ENCODE measurements around the gene LHX4.

The LHX4 gene

DNA sequence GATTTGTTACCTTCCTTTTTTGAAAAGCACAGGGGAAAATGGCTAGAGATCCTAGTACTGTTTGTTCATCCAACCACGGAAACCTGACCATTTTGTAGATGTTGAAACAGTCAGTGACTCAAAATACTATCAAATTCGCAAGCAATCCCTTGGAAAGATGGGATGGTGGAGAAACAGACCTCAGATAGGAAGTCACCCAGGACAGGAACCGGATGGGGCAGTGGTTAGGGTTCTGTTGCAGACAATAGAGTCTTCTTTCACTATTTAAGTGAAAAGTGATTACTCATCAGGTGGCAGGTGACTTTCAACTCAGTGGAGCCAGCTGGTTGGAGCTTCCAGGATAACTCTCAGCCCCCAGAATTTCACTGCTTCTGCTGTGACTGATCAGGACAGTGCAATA is 17.0 kb downstream of the LHX4 start:
- FAIRE-seq = no peak

DNA sequence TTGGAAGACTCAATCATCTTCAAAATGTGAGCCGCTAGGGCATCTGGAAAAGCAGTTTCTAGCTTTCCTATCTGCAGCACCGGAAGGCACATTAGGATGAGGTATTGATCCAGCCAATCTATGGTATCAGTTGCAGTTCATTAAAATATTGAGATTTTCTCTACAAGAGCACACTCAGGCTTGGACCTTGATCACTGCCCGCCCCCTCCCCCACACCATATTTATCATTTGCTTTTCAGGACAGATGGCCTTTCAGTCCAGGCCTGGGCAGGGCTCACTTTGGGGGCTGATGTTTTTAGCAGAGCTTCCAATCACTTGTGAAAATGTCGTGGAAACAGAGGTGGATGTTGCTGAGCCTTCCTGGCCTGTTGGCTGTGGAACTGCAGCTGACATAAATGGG is 17.5 kb downstream of the LHX4 start:
- no peak for FAIRE-seq

DNA sequence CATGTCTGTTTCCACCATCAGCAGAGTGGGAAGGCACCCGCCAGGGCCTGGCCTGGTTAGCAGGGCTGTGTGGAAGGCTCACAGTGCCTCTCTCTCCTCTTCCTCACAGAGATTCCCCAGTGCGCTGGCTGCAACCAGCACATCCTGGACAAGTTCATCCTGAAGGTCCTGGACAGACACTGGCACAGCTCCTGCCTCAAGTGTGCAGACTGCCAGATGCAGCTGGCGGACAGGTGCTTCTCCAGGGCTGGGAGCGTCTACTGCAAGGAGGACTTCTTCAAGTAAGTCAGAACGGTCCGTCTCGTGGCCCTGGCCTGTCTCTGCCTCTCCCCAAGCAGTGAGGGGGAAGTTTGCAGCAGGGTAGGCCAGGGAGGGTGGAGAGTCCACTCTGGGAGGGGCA is 18.1 kb downstream of the LHX4 start:
- no peak for FAIRE-seq

DNA sequence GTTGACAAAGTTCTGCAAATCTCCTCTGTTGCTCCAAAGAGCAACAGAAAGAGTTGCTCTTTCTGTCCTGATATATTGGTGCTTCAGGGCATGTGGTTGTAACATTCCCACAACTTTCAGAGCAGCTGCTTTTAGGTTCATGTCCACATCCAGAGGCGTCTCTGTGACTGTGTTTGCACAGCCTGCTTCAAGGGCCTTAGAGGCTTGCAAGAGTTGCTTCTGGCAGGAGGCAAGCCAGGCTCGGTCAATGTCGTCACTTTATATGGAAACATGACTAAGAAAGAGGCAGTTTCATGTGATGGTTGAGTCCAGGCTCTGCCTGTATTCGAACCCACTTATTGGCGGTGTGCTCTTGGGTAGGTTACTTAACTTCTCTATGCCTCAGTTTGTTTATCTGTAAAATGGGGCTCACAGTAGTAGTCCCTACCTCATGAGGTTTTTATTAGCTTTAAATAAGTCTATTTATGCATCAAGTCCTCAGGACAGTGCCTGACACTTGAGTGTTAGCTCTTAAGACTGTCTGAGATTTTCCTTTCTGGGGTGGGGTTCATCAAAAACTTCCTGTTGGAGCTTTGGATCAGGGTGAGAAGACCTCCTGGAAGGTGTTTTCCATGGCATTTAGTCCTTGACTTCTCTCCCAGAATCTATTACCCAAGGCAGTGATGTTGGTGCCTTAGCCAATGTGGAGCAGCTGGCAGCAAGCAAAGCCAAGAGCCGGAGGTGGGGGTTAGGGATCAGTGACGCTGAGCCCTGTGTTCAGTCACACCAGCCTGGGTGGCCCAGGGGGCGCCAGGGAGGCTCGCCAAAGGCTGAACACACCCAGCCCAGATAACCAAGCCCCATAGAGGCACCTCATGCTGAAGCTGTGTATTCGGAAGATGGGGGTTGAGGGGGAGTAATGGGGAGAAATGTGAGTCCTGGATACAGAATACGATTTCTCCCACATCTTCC is 18.9 kb downstream of the LHX4 start:
- no peak for FAIRE-seq

DNA sequence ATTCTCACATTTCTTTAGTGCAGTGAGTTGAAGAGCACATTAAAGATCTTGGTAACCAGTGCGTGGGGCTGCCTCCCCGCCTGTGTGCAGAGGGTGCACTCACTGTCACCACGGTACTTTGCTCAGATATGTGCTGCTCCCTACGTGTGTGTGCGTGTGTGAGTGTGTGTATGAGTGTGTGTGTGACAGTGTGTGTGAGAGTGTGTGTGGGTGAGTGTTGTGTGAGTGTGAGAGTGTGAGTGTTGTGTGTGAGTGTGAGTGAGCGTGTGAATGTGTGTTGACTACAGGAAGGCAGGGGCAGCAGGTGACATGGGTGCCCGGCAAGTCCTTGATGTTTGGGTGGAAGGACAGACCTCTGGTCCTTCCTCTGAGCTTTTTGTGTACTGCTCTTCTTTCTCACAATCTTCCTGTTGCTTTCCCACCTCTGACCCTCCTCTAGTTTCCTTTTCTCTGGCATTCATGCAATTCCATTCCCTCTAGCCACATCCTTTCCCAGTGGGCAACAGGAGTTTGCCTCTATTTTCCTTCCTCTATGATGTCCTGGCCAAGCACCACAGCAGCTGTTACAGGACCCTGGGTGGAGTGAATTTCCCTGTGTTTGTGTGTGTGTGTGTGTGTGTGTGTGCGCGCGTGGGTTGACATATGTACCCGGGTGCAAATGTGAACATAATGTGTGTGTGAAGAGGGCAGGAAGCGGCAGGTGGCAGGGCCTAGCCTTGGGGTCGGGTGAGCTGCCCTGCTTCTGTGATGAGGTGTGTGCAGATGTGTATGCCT is 19.8 kb downstream of the LHX4 start:
- FAIRE-seq = no peak

DNA sequence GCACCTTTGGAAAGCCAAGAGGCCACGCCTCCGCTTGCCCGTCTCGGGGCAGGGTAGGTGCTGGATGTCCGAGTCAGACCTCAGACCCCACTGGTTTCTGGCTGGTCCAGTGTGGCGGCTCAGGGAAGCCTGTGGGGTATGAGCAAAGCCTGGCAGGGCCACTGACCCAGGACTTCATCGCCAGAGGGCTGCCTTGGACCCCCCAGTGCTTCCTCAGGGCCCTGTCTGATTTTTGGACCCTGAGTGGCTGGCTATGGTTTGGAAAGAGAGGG is 20.4 kb downstream of the LHX4 start:
- FAIRE-seq = no peak

DNA sequence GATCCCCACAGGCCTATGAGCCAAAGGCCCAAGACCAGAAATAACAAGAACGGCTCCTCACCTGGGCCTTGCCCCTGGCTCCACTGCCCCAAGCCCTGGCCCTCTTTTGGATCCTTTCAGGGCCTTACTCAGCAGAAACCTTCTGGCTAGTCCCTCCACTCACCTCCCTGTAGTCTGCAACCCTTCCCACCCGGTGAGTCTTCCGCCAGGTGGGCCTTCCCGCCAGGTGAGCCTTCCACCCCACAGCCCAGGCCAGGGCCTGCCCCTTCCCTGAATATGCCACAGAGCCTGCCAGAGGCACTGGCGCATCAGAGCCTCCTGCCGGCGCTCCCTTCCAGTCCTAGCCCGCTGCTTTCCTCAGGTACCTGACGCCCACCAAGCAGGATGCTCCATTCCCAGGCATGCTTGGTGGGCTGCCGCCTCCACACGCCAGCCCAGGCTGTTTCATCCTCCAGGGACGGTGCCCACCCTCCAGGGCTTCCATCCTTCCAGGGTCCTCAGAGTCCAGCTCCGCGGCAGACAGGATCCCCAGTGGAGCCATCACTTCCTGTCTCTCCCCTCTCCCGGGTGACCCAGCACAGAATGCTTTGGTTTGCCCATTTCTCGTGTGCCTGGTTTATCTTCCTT is 20.9 kb downstream of the LHX4 start:
- no peak for FAIRE-seq

DNA sequence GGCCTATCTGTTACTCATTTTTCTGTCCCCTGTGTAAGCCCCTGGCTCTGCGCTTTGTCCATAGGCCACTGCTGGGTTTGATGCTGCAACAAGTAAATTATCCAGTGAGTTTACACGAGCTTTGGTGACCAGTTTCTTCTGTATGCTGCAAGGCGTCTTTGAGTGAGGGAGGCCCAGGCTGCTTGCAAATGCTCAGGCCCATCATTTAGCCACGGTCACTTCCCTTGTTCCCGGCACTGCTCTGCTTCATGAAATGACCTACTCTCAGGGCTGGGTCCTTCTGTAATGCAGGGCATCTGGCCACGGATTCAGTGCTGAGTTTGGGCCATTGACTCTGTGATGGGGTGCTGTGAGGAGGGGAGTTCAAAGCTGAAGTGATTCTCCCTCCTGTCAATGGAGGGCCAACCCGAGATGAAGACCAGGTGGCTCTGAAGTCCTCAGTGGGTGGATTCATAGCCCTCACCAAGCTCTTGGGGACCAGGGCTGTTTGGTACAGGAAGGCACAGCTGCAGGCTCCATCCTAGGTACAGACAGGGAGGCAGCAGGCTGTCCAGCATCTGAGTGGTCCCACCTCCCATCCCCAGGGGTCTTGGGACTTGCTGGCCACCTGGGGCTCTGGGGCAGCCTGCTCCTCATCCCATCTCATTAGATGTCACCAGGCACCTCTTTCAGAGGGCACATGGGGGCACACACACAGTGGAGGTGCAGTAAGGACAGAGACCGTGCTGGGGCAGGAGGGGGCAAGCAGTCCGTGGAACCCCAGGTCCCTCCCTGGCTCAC is 21.7 kb downstream of the LHX4 start:
- FAIRE-seq = no peak

DNA sequence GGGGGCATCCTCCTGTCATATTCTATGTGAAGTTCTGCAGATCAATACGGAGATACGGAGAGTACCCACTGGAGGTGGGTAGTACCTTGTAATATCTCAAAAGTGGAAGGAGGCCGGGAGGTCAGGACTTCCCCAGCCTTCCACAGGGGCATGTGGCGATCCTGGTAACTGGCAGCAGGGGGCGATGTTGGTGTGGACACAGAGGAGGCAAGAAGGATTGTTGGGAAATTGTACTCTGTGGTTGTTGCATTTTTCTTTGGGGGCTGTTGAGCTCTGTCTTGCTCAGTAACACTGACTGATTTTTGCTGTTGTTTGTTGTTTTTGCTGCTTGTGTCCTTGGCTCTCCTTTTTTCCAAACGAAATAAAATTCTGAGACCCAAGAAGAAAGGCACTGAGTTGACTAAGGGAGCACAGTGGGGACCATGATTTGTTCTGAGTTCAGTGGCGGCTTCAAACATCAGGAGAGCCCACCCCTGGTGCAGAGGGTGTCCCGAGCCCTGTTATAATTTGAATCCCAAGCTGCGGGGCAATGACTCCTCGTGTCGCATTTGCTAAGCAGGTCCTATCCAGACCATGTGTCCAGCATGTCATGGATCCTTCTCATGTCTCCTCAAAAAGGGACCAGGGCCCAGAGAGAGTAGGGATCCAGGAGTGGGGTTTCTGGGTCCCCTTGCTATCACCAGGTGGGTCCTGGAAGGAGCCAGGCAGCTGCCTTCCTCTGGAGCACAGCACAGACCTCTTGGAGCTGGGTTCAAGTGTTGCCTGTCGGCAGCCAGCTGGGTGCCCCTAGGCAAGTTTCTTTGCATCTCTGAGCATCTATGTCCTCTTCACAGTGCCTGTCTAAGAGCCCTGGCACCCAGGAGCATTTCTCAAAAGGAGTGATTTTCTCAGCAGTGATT is 22.8 kb downstream of the LHX4 start:
- no peak for FAIRE-seq

DNA sequence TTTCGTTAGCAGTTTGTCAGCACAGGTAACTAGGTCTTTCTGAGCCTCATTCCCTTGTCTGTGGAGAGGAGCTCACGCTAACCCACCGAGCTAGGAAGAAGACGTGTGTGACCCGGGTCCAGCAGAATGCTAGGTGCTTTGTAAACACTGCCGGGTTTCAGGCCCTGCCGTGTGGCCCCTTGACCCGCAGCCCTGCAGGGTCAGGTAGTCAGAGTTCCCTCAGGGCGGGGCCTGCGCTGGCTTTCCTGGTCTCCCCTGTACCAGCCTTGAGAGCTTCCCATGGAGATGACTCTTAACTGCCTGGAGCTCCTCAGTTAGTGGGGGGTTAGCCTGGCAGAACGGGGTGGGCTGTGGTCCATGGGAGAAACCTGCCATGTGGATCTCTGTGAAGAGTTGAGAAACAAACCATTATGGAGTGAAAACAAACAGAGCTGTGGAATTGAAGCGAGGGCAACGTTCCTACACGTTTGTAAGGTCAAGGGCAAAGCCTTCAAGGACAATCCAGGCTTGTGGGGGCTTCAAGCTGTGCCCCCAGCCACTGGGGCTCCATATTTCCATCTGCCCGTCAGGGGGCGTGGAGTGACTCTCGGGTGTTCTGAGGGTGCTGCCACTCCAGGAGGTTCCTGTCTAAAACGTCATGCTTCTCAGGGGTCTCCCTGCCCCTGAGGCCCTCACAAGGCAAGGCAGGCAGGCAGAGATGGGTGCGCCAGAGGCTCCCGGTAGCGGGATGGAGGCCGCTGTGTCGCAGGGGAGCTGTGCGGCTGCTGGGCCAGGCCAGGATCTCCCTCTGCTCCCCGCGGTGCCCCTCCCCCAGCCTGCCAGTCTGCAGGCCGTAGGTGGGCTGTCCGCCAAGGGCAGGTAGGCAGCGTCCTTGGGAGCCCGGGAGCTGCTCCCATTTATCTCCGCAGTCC is 23.8 kb downstream of the LHX4 start:
- FAIRE-seq = no peak

DNA sequence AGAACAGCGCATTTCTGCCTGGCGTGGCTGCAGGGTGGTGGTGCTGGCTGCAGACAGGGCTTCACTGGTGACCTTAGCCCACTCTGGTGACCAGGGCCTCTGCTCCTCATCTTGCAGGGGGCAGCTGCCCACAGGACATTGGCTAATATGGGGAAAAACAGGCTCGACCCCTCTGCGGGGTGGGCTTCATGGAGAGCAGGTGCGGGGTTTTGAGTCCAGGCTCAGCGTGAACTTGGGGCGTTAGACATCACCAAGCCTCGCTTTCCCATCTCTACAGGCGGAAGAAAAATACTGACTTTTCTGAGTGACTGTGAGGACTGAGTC is 24.4 kb downstream of the LHX4 start:
- FAIRE-seq = no peak

DNA sequence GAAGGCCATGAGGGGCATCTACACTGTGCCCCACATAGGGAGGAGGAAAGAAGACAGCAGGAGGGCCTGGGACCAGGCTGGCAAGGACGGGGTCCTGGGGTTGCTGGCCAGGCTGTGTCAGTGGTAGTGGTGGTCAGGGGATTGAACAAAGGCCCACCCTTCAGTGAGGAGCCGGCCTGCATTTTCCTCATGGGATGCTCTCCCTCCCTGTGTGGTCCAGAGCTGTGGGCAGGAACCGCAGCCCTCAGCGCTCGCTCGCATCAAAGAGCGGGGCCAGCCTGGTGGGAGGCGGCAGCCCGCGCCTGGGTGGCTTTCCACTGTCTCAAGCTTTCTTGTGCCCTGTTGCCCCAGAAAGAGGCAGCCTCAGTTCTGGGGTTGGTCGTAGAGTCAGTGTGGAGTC is 24.8 kb downstream of the LHX4 start:
- FAIRE-seq = no peak

DNA sequence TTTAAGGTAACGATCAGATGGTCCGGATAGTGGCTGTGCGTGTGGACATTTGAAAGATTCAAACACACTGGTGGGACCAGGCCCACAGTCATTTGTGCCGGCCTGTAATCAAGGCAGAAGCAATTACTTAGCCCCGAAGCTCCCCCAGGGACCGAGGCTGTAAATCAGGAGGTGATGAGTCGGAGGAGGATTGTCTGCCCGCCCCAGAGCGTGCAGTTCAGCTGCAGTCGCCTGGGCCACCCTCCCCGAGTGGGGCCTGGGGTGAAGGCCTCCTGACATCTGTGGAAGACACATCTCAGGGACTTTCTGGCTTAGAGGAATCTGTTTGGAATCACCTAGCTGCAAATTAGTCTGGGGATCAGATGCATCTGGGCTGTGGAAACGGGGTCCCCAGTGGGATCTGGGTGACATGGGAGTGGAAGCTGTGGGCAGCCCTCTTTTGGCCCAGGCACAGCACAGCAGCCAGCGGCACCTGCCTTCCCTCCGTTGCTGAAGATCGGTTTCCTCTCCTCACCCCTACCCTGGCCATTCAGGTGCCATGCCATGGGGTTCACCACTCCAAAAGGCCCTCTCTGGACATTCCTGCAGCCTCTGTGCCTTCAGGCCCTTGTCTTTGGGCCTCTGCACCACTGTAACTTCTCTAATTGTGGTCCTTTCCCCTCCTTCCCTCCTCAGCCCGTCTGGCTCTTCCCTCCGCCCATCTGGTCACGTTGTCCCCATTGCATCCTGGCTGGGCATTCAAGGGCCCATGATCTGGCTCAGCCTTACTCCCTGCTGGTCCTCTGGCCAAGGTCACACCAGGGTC is 25.7 kb downstream of the LHX4 start:
- no peak for FAIRE-seq

DNA sequence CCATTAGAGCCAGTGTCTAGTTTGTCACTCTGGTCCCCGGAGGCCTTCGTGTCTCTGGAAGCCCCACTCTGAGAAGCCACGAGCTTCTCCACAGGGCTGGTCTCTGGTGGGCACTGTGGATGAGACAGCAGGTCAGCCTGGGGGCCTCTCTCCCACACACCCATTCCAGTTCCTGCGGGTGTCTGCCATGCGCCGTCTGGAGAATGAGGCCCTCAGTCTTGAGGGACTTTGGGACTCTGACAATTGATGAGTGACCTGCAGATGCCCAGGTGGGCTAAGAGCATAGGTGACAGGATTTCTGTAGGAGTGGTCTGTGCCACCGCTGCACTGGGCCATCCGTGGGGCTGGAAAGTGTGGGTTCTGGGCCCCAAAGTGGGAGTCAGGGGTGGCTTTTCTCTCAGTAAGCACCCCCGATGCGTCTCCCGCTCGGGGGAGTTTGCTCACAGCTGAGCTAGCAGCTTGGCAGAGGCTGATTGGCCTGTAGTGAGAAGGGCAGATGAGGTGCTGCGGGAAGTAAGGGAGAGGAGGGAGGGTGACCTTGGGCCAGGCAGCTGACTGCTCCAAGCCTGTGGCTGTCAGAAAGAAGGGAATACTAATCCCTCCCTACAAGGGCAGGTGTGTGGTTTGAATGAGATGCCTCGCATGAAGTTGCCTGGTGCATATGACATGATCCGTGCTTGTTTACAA is 26.4 kb downstream of the LHX4 start:
- no peak for FAIRE-seq

DNA sequence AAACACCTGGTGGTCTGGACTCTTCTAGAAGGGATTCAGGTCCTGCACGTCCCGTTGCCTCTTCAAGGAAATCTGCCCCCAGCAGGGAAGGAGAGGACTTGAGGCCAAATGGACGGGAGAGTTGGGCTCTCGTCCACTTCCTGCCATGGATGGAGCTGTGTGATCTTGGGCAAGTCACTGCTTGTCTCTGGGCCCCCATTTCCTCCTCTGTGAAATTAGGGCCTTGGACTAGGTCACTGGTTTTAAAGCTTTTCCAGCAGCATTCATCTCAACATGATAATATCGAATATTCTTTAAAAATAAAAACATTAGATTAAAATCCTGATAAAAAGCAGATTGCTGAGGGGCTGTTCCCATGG is 26.9 kb downstream of the LHX4 start:
- FAIRE-seq = no peak

DNA sequence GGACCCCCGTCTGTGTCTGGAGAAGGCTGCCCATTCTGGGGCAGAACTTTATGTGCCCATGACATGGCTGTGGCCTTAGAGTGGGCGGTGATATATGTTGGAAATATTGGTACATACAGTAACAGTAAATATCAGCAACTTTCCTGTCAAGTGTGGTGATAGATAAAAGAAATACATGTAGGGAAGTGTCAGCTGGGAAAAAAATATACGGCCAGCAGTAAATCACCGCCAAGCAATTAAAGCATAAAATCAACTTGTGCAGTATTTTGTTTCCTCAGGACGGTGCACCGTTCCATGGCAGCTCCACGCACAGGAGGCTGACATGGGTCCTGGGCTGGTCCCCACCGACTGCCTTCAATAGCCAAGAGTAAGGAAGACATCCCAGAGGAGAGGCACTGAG is 27.4 kb downstream of the LHX4 start:
- FAIRE-seq = no peak

DNA sequence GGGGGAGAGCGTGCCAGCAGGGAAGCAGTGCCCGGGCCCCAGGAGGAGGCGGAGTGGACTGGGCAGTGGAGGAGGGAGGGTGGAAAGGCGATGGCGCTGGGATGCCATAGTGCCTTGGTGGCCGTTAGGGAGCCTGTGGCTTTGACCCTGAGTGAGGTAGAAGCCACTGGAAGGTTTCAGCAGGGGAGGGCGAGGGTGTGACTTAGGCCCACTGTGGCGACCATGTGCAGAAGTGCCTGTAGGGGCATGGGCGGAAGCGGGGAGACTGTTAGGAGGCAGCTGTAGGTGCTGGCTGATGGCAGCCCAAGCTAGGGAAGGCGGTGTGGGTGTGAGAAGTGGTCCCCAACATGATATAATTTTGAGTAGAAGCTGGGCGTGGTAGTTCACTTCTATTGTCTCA is 28.2 kb downstream of the LHX4 start:
- no peak for FAIRE-seq

DNA sequence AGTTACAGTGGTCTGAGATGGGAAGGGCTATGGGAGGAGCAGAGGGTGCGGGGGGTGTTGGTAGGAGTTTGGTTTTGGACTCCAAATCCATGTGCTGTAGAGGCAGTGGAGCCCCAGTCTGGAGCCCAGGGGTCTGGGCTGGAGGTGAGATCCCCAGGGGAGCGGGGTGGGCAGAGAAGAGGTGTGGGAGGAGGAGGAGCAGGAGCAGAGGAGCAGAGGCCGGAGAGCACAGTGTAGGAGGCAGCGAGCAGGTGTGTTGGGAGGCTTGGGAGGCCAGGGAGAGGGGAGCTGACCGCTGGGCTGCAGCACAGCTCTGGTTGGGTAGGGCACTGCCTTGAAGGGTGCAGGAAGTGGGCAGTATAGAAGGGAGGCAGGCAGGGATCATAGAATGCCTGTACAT is 28.9 kb downstream of the LHX4 start:
- no peak for FAIRE-seq

DNA sequence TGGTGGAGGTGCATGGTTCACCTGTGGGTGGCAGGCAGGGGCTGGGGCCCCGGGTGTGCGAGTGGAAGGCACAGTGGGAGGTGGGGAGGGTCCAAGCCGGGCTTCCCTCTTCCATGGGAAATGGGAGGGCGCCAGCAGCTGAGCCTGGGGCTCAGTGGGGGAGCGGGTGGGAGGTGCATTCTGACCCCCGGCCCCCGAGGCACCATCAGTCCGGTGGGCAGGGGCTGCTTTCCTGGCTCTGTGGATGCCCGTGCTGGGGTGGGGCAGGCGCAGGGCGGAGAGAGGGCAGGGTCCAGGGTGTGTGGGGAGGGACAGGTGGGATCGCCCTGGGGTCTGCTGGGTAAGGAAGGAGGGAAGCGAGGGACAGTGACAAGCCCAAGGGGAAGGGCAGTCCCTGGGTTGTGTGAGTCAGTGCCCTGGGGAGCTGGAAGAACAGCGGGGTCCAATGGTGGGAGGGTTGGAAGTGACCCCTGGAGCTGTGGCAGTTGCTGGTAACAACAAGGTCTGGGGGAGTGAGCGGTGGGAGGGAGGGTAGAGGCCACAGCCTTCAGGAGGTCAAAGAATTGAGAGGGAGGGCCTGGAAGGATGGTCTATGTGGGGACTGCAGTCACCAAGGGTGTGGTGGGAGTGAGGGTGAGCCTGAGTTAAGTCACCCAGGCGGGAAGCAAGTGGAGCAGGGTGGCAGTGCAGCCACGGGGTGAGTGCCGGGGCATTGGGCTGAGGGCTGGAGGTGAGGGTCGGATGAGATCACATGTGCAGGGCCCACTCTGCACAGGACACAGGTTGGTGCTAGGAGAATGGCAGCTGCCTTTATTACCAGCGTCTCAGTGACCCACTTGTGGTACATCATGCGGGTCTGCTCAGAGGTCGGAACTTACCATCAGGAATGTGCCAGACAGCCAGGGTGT is 29.6 kb downstream of the LHX4 start:
- no peak for FAIRE-seq
